NCI-H187 (cell line): ENCODE measurements around the gene TRIP12.
"Not testable (repeated sequence)": the region's sequence is repeated elsewhere in the genome, so short reads cannot be mapped to it uniquely, and the experiment has no call there.

Source experiments
- DNase-seq, 2 experiments: peaks; one replicate each; lab custom pipeline; 2025; lab: John Stamatoyannopoulos, UW

The TRIP12 gene

DNA sequence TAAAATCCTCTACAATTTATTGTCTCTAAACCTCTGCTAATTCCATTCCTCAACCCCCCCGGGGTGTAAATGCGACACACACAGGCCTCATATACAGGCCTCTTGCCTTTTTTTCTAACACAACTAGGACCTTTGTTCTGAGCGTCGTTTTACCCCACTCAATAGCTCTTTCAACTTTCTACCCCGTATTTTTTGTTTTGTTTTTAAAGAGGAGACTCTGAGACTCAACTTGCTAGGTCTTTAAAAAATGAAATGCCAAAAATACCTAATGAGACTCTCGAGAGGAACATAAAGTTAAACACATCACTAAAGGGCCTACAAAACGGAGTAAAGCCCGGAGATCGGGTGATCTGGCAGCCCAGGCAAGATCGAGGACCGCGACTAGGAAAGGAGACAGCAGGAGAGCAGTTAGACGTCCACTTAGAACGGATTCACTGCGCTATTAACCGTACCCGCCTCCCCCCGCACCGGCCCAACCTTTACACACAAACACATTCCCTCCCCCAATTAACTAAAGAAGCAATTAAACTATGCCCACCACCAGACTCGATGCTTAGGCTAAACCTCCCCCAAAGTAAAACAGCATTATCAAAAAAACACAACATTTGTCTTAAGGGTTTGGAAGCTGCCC, 1.7 kb downstream of the TRIP12 start:
- no peak for DNase-seq

DNA sequence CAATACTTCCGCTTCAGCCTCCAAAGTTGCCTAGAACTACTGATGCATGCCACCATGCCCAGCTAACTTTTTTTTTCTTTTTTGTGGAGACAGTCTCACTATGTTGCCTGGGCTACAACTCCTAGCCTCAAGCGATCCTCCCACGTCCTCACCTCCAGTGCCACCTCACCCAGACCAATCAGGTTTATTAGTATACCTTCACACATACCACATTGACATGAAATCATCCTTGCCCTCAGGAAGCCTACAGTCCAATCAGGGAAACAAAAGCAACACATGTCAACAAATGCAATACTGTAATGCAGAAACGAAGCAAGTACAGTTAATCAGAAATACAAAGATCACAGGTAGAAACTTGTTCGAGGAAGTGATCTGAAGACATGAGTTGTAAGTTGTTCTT, 4.0 kb downstream of the TRIP12 start:
- DNase-seq, result no peak

DNA sequence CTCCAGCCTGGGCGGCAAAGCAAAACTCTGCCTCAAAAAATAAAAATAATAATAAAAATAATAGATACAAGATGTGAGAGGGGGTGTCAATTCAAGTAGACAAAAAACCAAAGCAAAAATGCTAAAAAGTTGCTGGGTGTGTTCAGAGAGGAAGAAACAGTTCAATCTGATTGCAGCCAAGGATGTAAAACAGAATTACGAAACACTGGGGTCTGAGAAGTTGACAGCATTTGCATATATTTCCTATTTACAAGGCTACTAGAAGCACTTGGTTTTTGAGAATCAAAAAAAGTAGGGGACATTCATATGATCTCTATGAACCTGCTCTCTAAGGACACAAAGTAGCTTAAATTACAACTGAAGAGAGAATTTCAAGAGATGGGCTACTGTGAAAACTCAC, 7.6 kb downstream of the TRIP12 start:
- no peak for DNase-seq

DNA sequence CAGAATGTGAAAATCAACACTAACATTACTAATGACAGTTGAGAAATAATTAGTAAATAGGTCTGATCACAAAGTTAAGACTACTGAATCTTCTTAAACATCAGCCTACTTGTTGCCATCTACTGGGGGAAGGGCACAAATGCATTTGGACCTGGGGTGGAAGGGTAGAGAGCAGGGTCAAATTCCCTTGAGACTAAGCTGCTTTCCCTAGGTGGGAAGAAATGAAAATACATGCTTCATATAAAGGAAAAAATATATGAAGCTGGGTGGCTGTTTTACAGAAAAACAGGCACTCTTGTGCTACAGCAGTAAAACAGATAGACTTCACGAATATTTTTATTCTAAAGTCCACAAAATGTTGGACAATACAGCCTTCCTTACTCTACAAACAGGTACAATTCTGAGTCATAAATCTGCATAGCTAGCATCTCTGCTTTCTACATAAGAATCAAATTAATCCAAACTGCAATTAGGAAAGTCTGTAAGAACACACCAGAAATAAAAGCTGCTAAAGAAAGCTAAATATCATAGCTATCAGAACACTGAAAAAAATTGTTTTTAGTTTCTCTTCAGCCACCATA, 10.9 kb downstream of the TRIP12 start:
- no peak for DNase-seq

DNA sequence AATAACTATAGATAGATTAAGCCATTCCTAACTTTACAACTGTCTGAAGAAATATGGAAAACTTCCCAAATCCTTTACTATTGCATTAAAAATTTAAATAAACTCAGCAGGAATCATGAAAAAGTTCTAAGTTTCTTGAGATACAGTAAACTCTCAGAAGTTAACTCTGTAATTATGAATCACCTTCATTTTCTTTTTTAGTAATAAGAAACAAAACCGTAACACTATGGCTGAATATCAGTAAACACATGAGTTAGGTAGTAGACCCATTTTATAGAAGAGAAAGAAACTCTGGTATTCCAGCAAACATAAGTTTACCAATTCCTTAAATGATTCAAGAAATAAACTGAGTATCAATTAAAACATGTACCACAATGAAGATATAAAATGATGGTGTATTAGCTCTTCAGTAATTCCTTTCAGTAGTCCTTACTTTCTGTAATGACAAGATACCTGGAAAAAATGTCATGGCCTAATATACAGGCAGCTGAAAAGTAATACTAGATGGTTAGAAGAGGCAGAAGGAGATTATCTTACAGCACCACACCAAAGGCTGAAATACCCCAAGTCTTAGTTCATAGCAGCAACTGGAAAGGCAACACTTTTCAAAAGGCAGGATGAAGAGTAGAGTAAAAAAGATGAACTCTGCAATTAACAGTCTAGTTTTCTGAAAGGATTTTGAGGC, 11.5 kb downstream of the TRIP12 start:
- DNase-seq, result no peak

DNA sequence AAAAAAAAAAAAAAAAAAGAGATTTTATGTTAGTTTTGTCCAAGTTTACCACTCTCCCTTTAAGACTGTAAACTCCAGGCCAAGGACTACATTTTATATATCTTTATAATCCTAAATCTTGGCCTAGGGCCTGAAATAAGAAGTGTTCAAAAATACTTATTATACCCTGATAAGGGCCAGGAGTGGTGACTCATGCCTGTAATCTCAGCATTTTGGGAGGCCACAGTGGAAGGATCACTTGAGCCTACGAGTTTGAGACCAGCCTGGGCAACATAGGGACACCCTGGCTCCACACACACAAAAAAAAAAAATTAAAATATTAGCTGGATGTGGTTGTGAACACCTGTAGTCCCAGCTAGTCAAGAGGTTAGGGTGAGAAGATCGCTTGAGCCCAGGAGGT, 12.7 kb downstream of the TRIP12 start:
- no peak for DNase-seq

DNA sequence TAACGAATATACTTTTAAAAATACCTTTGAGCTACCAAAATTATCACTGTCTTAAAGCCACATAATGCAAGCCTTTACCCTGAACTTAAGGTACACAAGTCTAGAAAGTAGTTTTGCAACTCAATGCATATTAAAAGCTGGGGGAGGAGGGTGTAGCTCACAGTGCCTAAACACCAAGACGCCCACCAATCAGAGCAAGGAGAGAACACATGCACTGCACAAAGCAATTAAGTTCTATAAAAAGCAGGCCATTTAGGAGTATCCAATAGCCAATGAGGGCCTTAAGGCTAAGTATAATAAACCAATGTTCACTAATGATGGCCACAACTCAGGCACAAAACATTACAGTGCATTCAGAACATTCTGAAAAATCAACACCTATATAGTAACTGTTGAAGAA, 16.2 kb downstream of the TRIP12 start:
- no peak for DNase-seq

DNA sequence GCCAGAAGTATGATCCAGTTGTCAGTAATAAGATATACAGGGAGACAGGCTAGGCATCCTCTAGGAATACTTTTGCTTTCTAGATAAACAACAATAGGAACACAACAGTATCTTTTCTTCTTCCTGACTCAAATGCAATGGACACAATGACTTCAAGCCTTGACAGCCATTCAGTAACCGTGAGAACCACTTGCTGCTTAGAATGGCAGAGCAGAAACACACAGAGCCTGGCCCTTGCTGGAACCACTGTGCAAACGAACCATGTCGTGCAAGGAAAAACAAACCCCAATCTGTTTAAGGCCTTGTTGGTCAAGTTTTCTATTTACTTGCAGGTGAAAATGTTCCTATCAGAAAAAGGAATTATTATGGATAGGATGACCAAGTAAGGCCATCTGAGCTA, 18.8 kb downstream of the TRIP12 start:
- DNase-seq, result no peak

DNA sequence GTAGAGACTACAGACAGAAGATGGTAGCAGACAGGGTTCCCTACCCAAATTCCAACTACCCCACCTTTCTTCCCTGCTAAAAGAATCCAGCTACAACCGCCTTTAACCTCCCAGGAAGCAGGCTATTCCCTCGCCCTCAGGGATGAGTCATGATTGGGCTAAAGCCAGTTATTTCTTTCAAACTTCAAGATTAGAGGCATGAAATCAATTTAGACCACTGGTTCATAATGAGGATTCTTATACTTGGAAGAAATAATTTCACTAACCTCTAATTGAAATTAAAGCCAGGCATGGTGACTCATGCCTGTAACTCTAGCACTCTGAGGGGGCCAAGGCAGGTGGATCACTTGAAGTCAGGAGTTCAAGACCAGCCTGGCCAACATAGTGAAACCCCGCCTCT, 20.0 kb downstream of the TRIP12 start:
- no peak for DNase-seq

DNA sequence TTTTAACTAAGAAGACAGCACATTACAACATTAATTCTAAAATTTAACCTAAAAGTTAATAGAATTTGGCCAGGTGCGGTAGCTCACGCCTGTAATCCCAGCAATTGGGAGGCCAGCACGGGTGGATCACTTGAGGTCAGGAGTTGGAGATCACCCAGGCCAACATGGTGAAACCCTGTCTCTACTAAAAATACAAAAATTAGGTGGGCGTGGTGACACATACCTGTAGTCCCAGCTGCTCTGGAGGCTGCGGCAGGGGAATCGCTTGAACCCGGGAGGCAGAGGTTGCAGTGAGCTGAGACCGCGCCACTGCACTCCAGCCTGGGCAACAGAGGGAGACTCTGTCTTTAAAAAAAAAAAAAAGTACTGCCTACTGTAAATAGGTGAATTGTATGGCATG, 21.3 kb downstream of the TRIP12 start:
- not testable (repeated sequence) for DNase-seq

DNA sequence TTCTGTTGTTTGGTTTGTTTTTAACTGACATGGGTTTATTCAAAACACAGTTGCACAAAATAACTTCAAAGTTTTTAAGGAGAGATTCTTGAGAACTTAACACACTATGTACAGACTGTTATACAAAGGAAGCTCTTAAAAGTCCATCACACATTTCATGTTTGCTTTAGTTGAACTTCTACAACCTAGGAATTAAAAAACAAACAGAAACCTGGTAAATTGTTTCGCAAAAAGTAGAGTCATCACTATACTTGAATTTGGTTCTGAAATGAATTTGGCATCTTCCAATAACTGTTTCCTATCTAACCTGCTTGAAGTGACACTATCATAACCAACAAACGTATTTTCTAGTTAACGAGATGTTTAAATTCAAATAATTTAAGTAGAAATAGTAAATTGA, 21.8 kb downstream of the TRIP12 start:
- no peak for DNase-seq

DNA sequence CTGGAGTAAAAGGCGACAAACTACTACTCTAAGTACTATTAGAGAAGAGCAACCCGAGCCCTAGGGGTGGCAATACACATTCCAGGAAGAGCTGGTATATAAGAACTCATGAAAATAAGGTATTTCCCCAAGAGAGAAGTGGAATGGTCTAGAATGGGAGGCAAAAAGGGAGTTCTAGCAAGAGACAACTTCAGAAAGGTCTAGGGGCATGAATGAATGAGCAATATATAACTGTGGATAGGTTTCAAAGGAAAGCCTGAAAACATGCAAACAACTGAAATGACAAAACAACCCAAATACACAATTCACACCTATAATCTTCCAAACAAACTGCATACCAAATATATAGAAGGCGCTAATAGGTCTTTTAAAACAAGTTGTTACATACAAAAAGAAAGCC, 22.2 kb downstream of the TRIP12 start:
- no peak for DNase-seq

DNA sequence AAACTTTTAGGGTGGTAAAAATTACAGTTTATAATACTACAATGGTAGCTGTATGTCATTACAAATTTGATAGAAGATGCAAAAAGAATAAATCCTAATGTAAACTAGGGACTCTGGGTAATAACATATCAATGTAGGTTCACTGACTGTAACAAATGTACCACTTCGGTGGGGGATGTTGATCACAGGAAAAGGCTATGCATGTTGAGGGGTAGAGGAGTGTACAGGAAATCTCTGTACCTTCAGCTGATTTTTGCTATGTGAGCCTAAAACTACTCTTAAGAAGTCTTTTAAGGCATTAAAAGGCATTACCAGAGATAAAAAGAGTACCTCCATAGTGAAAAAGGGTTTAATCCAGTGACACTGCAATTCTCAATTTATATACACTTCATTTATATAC, 25.0 kb downstream of the TRIP12 start:
- DNase-seq, result no peak

DNA sequence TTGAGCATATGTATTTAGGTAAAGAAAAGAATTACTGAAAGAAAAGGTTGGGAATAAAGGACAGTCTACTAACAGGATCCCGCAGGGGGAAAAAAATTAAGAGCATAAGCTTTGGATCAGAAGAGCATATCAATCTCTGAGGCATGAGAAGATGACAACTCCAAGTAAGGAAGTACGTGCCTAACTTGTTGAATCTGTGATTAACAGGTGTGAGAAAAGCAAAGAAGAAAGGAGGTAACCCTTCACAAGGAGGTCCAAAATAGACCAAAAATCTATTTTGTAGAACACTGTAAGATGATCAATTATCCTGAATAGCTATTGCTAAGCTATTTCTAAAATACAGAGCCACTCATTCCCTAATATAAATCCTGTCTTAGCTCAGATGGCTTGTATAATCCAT, 32.8 kb downstream of the TRIP12 start:
- DNase-seq, result no peak

DNA sequence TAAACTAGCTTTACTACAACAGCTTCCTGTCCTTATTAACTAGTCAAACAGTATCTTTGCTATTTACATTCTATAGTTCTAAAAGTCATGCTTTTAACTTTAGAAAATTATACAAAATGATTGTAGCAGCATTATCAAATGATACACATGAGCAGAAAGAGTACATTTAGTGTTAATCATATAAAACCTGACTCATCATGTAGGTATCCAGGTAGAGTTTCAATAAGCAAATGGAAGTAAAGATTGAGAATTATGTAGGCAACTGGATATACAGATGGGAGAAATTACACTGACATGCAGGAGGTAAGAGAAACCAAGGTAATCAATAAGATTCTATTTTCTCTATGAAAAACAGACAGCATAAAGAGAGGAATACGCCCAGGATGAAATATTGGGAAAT, 33.8 kb downstream of the TRIP12 start:
- no peak for DNase-seq

DNA sequence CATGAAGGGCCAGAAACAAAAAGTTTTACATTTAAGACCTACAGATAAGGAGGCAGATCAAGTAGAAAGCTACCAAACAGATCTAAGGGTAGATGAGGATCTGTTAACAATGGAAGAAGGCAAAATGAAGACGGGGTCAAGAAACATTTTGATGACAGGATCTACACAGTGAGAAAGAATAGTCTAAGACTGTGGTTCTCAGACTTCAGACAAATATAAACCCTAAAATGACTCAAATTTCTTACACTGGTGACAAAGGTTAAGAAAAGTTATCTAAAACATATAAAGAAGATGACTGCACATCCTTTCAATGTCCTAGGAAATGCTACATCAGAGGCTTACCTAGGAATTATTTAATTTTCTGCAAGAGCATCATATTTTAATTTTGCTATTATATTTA, 34.4 kb downstream of the TRIP12 start:
- no peak for DNase-seq

DNA sequence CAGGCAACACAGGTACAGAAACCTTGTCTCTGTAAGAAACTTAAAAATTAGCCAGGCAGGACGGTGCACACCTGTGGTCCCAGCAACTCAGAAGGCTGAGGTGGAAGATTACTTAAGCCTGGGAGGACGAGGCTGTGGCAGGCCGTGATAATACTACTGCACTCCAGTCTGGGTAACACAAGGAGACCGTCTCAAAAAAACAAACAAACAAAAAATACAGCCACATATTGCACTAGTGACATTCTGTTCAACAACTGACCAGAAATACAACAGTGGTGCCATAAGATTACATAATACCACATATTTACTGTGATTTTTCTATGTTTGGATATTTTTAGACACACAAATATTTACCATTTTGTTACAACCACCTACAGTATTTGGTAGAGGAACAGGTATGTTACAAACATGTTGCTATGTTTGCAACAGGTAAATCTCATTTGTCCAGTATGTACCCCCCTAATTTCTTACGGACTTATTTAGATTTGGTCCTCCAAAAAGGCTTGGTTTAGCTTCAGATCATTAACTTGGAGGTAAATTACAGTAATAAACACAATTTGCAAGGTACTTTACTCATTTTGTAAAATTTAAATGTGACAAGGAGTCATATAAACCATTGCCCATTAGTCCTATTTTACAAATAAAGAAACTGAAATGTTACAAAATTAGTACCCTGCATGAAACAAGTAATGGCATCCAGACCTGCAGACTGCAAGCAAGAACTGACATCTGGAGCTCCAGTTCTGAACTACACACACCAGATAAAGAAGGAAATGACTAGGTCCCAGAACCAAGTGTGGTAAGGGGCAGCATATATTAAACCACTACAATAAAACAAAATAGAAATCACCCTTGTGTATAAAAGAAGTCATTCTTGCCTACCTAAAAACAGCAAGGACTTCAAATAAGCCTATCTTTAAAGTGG, 36.8 kb downstream of the TRIP12 start:
- no peak for DNase-seq

DNA sequence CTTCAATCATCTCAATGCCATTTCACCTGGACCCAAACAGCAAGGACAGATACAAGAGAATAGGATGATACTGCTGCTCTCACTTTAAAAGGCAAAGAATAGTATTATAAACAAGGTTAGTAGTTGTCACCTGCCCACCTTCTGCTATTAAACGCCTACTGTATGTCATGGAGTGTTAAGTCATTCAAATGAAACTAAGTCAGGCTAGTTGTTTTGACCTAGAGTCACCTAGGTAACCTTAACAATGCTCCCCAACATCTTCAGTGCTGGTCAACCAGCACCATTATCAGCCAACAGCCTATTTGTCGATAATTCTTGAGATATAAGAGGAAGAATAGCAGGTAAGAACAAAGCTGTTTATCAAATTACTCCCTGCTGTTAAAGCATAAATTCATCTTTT, 39.2 kb downstream of the TRIP12 start:
- no peak for DNase-seq

DNA sequence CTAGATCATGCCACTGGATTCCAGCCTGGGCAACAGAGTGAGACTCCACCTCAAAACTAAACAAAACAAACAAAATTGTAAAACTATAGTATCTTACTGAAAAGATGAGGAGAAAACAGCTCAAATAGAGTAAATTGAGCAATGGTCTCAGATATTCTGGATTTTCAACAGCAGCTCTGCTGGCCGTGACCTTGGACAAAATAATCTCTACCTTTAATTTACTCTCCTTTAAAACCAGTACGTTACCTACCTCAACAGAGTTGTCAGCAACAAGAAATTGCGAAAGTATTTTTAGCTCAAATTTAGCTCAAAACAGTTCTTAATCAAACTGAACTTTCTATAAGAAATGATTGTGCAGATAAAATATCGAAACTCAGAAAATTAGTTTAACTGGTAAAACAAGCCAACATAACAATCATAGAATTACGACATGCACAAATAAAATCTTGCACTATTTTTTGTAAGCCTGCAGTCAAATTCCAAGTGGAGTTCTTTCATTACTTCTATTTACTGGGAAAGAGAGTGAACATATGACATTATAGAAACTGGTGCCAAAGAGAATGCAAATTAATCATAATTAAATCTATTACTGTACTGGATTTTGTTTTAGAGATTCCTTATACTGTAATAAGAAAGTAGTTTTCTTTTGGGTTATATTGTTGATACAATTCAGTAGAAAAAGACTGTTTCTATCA, 40.8 kb downstream of the TRIP12 start:
- no peak for DNase-seq

DNA sequence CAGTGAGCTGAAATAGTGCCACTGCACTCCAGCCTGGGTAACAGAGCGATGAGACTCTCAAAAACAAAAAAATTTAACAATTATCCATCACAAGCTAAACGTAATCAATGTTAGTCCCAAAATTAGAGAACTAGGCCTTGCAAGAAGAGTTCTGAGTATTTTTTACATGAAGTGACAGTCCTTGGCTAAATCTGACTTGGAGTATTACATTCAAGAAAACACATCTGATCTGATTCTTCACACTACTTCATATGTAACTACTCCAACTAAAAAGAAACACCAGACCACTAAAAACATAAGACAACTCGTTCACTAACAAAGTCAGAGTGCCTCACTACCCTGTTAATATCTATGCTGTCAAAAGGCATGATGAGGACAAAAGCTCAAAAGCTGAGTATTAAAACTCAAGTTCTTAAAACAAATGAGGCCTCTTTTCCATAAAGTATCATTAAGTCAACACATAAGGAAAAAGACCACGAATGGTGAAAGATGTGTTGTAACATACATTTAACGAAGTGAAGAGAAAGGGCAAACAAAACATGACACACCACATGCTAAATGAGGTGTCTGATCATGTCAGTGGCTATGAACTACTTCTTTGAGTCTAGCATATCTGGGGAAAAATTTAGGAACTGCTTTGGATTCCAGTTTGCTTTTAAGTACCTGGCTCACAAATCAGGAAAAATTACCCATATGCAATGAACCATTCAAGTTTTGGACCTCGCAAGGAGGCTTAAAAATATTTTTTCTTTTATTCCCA, 42.4 kb downstream of the TRIP12 start:
- DNase-seq, result no peak

DNA sequence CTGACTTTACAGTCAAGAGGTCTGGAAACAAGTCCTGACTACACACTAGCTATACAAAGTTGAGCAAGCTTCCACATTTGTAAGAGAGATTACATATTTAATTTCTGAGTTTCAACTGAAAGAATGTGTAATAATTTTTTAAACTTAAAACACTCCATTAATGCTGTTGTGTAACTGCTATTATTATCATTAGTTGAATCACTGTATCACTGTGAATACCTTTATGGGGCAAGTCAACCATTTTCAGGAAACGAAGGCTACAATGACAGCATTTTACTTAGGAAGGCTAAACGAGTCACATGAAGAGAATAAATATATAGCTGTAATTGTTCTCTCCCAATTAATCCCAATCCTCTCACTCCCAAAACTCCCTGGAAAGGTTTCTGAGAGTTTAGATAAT, 46.3 kb downstream of the TRIP12 start:
- no peak for DNase-seq
